Dermis microvascular lymphatic vessel endothelial cell (primary cell): ENCODE results near the gene C11orf21. TPM values are rescaled to one million over a fixed set of nuclear protein-coding genes. Genes with fewer than 3 reads are reported as not detected.

Experiments
- DNase-seq, 2 donors: peaks; one replicate each; pipeline versions ENCODE4 v3.0.0 to v3.0.0-alpha.2; 2010; ENCODE audit warnings: low read depth in 2 of 2
- total RNA-seq: library from RNA; depleted of rRNA; stranded (reverse); fragments of >200 nt; gene quantifications from 2 replicates; pipeline ENCODE4 v1.2.1, GENCODE V29; 2014

Gene C11orf21
- total RNA-seq, 1 donor from 2014 or later: not detected

DNA sequence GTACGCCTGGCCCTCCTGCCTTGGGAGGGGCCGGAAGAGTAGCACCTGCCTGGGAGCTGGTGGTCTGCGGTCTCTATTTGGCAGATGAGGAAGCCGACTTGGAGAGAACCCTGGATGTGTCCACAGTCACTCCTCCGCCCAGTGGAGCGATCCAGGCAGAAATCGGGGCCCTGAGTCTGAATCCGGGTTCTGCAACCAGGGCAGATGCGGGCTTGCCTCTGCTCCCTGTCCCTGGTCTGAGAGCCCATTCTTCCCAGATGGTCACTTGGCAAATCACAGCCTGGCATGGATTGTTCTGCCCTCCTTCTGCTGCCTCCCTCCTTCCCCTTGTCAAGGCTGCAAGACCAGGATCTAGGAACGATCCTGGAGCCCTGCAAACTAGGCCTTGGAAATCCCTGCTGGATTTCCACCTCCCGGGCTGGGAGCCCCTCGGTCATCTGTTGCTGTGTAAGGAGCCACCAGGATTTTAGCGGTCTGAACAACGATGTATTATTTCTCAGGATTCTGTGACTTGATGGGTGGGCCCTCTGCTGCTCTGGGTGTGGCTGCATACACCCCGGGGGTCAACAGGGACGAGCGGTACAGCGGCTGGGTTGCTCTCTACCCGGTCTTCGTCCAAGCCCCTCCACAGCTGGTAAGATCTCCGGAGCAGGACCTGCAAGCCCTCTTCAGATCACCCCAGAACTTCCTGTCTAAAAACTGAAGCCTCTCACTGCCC lies 29.3 kb downstream of the C11orf21 start:
- DNase-seq: no peak

DNA sequence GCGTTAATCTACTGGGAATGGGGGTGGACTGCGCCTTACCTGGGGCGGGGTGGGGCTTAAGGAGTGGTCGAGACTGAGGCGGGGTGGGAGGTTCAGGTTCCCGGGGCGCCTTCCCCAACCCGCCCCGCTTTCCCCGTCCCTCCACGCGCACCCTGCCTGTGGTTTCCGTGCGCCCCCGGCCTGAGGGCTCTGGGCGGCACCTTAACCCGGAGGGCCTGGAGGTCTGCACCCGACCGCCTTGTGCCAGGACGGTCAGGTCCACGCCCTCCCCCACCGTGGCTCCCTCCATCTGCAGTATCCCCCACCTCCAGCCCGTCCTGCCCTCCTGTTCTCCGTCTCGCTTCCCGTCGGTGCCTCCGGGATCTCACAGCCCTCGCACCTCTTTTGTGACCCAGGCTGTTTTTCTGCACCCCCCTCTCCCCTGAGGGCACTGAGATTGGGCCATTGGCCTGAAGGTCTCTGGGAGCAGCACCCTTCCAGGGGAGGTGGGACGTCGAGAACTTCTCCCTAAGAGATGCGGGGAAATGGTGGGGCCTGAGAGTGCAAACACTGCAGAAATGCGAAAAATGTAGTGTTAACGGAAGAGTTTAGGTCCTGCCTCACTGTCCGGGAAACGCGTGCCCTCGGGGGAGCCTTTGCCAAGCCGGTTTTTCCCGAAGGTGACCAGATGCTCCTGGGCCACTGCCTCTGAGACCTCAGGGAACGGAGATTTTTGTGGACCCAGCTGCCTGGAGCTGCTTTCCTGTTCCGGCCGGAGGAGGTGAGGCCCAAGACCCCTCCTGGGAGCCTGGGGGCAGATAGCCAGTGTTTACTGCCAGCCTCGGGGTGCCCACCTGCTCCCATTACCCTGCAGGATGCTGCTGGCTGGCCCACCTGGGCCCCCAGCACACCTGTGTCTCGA lies 30.1 kb downstream of the C11orf21 start:
- no peak for DNase-seq

DNA sequence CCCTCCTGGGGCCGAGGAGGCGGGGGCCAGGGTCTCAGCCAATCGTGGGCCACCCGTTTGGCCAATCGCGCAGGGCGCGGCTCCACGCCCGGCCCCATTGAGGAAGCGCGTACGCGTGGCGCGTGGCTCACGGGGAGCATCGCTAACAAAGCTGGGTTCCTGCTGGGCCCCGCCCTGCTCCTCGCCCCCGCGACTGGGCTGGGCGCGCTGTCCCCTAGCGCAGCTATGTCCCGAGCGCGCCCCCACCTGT lies 30.7 kb downstream of the C11orf21 start:
- no peak for DNase-seq

DNA sequence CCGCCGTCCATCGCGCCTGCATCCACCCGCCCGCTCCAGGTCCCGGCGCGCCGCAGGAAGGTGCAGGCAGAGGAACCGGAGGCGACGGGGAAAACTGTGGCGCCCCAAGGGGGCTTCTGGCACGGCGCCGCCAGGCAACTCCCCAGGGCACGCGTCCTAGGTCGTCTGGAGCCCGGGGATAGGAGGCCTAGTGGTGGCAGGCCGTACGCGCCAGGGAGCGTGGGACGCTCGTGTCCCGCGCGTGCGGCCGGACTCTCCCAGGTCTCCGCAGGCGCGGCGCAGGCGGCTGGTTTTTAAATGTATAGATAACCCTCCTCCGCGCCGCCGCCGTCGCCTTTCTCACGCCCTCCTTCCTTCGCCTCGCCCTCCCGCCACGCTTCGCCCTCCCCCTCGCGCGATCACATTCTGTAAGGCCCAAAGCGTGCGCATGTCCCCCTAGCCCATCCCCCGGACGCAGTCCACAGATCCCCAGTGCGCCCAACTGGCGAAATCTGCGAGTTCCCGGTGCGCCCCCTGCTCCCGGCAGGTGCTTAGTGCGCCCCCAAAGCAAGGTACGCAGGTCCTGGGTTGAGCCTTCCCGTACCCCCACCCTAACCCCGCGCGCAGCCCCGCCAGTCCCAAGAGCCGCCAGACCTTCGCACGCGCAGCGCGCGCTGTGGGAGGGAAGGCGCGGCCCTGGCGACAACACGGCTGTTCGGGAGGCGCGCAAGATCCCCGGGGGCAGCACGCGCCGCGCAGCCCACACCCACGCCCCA lies 31.2 kb downstream of the C11orf21 start, which contains the start of gene ASCL2:
ASCL2 (minus strand) TSS at position 267 of the 755 bp plus-strand sequence; CDS start at position 11, 256 bp downstream.
- DNase-seq: no peak

DNA sequence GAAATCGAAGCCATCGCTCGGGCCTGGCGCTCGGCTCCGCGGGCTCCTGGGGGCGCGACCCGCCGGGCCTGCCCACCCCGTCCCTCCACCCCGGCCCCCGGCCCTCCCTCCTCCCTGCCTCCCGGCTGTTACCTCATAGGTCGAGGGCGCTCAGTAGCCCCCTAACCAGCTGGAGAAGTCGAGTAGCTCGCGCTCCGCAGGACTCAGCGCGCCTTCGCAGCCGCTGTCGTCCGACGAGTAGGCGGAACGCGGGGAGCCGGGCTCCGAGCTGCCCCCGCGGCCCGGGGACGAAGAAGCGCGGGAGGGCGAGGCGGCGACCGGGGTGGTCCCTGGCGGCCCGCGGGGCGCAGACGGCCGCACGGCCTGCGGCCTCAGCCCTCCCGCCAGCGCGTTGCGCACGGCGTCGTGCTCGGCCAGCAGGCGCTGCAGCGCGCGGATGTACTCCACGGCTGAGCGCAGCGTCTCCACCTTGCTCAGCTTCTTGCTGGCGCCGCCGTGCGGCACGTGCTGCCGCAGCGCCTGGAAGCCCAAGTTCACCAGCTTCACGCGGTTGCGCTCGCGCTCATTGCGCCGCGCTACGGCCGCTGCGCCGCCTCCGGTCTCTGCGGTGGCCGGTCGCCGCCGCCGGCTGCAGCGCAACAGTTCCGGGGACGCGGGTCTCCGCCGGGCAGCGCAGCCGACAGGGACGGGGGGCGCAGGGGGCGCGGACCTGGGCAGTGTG lies 32.0 kb downstream of the C11orf21 start:
- DNase-seq: peak; percentile 21 to 68

DNA sequence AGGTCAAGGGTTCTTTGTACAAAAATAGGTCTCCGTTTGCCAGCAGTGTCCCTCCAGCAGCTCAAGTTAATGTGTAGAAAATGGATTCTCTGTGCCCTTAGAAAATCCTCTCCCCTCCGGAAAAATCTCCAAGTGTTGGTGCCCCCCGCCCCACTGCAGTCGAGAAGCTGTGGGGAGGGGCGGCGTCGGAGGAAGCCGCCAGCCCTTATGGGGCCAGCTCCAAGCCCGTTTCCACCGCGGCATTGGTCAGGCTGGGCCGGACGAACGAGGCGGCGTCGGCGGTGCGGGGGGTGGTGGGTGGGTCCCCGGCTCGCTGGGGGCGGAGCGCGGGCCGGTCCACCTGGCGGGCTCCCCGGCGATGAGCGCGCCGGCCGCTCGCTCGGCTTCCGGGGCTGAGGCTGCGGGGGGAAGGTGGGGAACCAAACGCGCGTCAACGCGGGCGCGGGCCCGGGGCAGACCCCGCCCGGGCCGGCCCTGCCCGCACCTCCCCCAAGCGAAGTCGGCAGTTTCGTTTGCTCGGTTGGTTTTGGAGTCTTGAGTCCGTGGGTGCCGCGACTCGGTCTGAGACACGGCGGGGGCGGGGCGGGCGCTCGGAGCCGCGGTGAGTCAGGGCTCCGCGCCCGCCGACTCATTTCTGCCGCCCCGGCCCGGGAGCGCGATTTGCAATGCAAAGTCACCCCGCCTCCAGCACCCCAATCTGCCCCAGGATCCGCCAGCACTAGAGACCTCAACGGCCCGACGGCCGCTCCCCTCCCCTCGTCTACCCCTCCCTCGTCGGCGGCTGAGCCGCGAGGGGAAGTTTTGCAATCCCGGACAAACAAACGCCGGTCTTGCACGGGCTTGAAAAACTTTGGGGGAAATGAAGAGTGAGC lies 32.8 kb downstream of the C11orf21 start:
- no peak for DNase-seq

DNA sequence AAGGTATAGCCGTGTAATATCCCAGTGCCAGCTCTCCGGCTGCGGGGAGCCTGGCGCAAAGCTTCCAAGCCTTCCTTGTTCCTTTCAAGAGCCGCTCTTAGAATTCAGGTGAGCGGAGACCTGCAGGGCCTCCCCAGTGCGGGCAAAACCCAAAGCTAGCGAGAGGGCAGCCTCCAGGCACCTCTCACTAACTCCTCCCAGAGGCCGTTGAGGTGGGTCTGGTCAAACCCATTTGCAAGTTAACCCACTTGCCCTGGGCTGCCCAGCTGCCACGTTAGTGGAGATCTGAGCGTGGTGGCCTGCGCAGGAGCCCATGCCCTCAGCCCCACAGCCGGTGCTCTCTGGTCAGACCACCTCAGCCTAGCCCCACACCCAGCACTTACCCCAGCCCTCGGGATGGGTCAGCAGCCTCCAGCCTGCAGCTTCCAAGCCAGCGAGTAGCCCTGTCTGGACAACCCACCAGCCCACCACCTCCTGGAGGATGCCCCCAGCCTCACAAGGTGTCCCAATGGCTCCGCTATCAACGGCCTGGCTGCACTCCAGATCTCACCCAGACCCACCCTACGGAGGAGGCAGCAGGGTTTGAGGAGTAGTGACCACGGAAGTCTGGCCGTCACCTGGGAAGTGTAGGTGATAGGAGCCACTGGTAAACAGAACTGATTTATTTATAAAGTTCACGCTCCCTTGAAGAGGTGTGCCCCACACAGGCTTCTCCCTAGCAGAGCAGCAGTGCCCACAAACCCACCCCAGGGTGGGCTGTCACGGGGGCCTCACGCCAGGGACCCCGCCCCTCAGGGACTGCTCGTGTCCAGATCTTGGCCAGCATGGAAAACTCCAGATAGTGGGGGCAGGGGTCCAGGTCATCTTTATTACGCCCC lies 33.6 kb downstream of the C11orf21 start:
- DNase-seq: no peak

DNA sequence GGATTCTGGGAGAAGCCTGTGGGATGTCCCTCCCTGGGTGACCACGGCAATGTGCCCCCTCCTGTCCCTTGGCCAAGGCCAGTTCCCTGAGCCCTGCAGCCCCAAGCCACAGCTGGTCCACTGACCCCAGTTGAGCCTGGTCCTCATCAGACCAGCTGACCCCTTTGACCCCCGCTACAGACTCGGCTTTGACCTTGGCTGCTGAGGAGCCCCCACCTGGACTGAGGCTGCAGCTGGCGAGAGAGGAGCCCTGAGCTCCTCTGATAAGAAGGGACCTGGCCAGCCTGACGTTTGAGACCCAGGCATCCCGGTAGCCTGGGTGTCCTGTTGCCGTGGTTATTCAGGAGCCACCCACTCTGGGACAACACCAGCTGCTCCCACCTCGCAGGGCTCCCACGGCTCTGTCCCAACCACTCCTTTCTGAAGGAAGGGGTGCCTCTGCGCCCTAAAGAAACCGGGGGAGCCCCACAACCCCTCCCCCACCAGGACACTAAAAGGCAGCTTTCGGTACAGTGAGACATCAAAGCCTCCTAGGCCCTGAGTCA lies 34.3 kb downstream of the C11orf21 start:
- DNase-seq: no peak

DNA sequence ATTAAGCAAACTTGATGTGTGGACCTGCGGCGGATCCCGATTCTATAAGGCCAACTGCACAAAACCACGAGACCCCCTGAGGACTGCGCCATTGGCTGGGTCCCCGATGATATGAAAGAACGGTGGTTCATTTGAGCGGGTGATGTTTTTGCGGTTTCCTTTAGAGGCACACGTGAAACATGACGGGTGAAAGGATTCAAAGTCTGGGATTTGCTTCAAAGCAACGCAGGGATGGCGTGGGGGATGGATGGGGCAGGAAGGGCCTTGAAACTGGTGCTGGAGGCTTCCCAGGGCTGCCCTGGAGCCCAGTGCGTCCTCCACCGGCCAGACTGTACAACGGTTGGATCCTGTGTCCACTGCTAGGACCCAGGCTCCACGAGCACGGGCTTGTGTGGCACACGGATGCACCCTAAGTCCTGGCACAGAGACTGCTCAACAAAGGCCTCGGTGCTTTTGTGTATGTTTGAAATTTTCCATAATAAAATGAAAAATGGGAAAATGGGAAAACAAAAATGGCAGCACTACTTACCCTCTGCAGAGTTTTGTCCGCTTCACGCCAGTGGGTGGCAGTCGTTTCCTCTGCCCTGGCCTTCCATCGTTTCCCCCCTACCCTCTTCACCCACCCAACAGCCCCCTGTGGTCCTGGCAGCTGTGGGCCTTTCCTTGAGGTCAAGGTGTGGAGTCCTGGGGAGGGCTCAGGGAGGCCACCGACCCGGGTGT lies 35.0 kb downstream of the C11orf21 start:
- DNase-seq: no peak

DNA sequence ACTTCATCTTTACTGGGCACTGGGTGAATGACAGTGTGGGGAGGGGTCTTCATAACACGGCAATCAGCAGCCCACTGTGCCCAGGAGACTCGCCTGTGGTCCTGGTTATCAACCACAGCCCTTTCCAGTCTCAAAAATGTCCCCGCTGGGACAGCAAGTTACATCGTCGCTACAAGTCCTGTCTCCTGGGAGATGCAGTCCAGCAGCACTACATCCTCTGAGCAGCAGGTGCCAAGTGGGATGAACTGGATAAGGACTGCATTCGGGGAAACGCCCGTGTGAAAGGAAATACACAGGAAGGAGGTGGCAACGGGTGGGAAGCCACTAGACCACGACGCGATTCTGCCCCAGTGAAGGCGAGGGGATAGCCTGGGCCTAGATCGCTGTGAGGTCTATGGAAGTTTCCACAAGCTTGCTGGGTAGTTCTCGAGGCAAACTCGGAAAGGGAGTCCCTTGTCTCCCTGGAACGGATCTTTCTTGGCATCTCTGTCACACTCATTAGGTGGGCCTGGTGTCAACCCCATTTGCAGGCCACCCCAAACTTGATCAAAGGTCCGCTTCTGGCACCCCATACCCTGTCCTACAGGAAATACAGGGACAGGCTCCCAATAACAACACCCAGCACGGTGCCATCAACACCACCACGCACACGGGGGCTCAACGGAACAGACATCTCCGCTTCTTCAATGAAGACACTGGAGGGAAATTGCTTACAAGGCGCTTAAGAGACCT lies 35.7 kb downstream of the C11orf21 start:
- no peak for DNase-seq

DNA sequence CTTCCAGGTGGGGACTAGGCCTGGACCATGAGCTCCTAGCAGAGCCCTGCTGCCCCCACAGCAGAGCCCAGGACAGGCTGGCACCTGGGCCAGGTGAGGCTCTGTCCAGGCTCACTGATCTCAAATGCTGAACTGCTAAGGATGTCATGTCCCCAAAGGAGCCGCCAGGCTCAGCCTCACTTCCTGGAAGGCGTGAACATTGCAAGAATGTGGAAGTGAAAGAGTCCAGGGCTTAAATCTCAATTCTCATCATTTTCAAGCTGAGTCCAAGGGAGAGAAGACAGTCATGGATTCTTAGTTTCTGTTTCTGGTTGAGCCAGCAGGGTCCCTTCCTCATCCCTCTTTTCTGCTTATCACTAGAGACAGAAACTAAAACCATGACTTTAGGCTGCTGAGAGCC lies 36.3 kb downstream of the C11orf21 start:
- no peak for DNase-seq

DNA sequence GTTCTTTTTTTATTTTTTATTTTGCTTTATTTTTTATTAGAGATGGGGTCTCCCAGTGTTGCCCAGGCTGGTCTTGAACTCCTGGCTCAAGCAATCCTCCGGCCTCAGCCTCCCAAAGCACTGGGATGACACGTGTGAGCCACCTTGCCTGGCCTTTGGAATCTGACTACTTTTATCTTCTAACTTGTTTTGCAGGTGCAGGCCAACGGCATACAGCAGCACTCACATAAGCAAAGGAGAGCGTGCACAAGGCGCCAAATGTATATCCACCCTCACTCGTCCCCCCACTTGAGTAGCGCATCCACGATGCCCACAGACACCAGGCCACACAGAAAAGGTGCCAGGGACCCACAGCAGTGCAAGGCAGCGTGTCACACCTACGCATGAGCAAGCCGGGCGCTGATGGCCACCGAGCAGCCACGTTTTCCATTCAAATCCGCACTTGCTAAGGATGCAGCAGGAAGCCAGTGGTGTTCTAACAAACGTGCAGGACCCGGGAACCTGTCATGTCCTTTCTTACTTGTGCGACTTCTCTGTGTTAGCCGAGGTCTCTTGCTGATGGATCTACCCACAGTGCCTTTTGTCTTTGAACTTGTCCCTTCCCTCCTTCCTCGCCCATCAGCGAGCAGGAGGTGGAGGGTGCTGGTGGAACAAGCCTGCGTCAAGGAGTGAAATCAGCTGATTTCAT lies 37.2 kb downstream of the C11orf21 start:
- DNase-seq: no peak

DNA sequence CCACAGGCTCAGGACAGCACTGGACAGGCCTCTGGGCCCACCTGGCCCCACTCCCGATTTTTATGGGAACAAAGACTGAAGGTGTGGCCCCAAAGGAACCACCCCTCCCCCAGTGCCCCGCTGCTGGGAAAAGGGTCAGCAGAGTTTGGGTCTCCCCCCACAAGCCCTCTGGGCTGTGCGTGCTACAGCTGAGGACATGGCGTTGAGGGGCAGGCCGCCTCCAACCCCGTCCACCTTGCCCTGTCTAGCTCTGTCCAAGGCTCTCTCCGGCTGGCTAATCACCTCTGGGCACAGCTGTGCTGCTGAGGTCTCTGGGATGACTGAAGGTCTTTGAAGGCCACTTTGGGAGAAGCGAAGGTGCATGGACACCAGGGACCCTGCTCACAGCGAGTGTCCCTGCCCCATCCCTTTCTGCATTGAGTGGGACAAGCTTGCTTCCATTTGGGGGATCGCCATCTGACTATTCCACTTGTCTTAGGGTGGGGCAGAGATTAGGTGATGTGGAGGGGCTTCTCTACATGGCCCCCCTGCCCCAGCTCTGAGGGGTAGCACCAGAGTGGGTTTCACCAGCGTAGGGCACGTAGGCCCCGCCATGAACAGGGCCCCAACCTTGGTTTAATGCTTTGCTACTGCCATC lies 37.9 kb downstream of the C11orf21 start:
- DNase-seq: no peak

DNA sequence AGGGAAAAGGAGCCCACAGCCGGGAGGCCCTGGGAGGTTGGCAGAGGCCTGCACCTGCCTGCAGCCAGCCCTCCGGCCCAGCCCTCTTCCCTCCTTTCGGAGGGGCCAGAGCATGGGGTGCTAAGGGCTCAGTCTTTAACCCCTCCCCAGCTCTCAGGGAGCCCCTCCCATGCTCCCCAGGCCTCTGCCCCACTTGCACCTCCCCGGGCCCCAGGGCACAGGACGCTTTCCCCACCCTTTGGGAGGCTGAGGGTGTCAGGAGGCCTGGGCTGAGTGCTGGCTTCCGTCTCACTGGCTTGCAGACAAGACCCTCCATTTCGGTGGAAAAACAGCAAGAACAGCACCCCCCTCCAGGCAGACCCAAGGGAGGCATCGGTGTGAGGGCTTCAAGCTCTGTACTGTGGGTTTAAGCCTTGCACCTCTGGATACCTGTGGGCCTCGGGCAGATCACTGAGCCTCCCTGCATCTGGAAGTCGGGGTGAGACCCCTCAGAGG lies 38.6 kb downstream of the C11orf21 start:
- no peak for DNase-seq

DNA sequence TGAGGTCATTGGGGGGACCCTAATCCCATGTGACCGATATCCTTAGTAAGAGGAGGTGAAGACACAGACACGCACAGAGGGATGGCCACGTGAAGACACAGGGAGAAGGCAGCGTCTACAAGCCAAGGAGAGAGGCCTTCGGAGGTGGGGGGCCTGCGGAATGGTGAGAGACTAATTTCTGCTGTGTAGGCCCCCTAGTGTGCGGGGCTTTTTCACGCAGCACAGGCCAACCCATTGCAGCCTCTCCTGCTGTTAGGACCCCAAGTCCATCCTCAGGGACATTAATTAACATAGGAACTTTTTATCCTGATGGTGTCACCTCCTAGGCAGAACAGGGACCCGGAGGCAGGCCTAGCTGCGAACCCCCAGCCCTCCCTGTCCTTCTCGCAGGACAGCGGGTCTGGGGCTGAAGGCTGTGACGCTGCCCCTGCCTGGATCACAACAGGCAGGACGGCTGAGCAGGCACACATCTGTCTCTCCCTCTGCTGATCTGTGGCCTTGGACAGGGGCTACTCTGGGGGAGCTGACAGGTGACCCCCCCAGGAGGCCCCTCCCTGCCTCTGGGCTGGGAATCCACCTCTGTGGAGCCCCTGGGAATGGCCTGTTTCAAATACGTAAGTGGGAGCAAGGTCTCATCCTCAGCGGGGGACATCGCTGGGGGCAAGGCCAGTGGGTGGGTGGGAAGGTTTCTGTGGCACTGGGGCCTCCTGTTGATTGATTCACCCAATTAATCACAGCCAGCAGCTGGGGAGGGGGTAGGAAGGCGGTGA lies 39.2 kb downstream of the C11orf21 start:
- DNase-seq: no peak
